ENCODE measurements around the gene ETV6. TPM values are rescaled to one million over a fixed set of nuclear protein-coding genes. Genes with fewer than 3 reads are reported as not detected.

ETV6 gene
- total RNA-seq, 2 donors from 2014 or later, result 102 to 110 TPM

GRCh38 chr12:11709513-11709912, 60.0 kb downstream of the ETV6 start:
- Mint-ChIP-seq H3K9me3 (no peaks in the 10 kb centered on the region), H3K4me1 (ENCODE audit: low read depth) (peaks cover 56% of the 10 kb centered on the region), H3K36me3 (ENCODE audit: insufficient read depth in 2 of 2) (peaks cover 2 to 11% of the 10 kb centered on the region in 2 donors)

GRCh38 chr12:11710431-11710830, 61.0 kb downstream of the ETV6 start:
- Mint-ChIP-seq H3K9me3 (no peaks in the 10 kb centered on the region), H3K4me1 (ENCODE audit: low read depth) (peaks cover 64% of the 10 kb centered on the region), H3K27me3 (ENCODE audit: low read depth) (no peaks in the 10 kb centered on the region), H3K27ac (no peak overlapping the region), H3K36me3 (ENCODE audit: insufficient read depth in 2 of 2) (peaks cover 4 to 18% of the 10 kb centered on the region in 2 donors), H3K4me3 (no peak overlapping the region)
- DNase-seq, result no peak
- ATAC-seq (replicated peaks in 1 of 2), result no peak

More at GRCh38 chr12:11709513-11709912, 60.0 kb downstream of the ETV6 start:
- ATAC-seq (replicated peaks in 1 of 2) (no peak), DNase-seq (no peak)
- Mint-ChIP-seq H3K4me3 (no peak overlapping the region), H3K27me3 (ENCODE audit: low read depth) (no peaks in the 10 kb centered on the region), H3K27ac (no peak overlapping the region)

- peaks cover 64% of the 10 kb centered on the region for H3K4me1 Mint-ChIP-seq (ENCODE audit: low read depth)
- ATAC-seq (replicated peaks in 1 of 2), result no peak
- no peaks in the 10 kb centered on the region for H3K27me3 Mint-ChIP-seq (ENCODE audit: low read depth)
- peaks cover 4 to 22% of the 10 kb centered on the region in 2 donors for H3K36me3 Mint-ChIP-seq (ENCODE audit: insufficient read depth in 2 of 2)
- H3K9me3 Mint-ChIP-seq, result no peaks in the 10 kb centered on the region
- H3K27ac Mint-ChIP-seq, result no peak overlapping the region
- H3K4me3 Mint-ChIP-seq, result no peak overlapping the region
- no peak for DNase-seq
These were observed 61.4 kb downstream of the ETV6 start for GRCh38 chr12:11710906-11711305.

- peaks cover 69% of the 10 kb centered on the region for H3K4me1 Mint-ChIP-seq (ENCODE audit: low read depth)
- no peaks in the 10 kb centered on the region for H3K27me3 Mint-ChIP-seq (ENCODE audit: low read depth)
- no peaks in the 10 kb centered on the region for H3K9me3 Mint-ChIP-seq
- ATAC-seq (replicated peaks in 1 of 2) (no peak), DNase-seq (no peak)
- H3K4me3 Mint-ChIP-seq, result peak overlapping the region in 1 of 2 donors; percentile 4
- peaks cover 4 to 25% of the 10 kb centered on the region in 2 donors for H3K36me3 Mint-ChIP-seq (ENCODE audit: insufficient read depth in 2 of 2)
- H3K27ac Mint-ChIP-seq, result peak overlapping the region; percentile 23
These were observed 62.3 kb downstream of the ETV6 start for GRCh38 chr12:11711651-11712327.

GRCh38 chr12:11712491-11712890, 63.0 kb downstream of the ETV6 start:
- H3K9me3 Mint-ChIP-seq, result no peaks in the 10 kb centered on the region
- H3K36me3 Mint-ChIP-seq (ENCODE audit: insufficient read depth in 2 of 2), result peaks cover 2 to 25% of the 10 kb centered on the region in 2 donors
- H3K27ac Mint-ChIP-seq, result no peak overlapping the region
- no peak for ATAC-seq (replicated peaks in 1 of 2)
- no peak overlapping the region for H3K4me3 Mint-ChIP-seq
- DNase-seq, result no peak
- H3K27me3 Mint-ChIP-seq (ENCODE audit: low read depth), result no peaks in the 10 kb centered on the region
- peaks cover 75% of the 10 kb centered on the region for H3K4me1 Mint-ChIP-seq (ENCODE audit: low read depth)

- Mint-ChIP-seq H3K4me1 (ENCODE audit: low read depth) (peaks cover 73% of the 10 kb centered on the region), H3K4me3 (peak overlapping the region; percentile 39 to 45), H3K36me3 (ENCODE audit: insufficient read depth in 2 of 2) (peaks cover 2 to 25% of the 10 kb centered on the region in 2 donors), H3K27me3 (ENCODE audit: low read depth) (no peaks in the 10 kb centered on the region), H3K9me3 (no peaks in the 10 kb centered on the region), H3K27ac (peak overlapping the region; percentile 16)
- no peak for DNase-seq
- ATAC-seq (replicated peaks in 1 of 2), result peak; percentile 60 to 79
These were observed 63.7 kb downstream of the ETV6 start for GRCh38 chr12:11713202-11713601.

GRCh38 chr12:11714626-11715025, 65.2 kb downstream of the ETV6 start:
- H3K4me3 Mint-ChIP-seq, result no peak overlapping the region
- H3K36me3 Mint-ChIP-seq (ENCODE audit: insufficient read depth in 2 of 2), result peaks cover 2 to 25% of the 10 kb centered on the region in 2 donors
- H3K27ac Mint-ChIP-seq, result no peak overlapping the region
- H3K27me3 Mint-ChIP-seq (ENCODE audit: low read depth), result no peaks in the 10 kb centered on the region
- DNase-seq (no peak), ATAC-seq (replicated peaks in 1 of 2) (no peak)
- H3K9me3 Mint-ChIP-seq, result no peaks in the 10 kb centered on the region
- peaks cover 72% of the 10 kb centered on the region for H3K4me1 Mint-ChIP-seq (ENCODE audit: low read depth)

GRCh38 chr12:11715621-11716020, 66.1 kb downstream of the ETV6 start:
- no peak for ATAC-seq (replicated peaks in 1 of 2)
- DNase-seq, result no peak
- no peaks in the 10 kb centered on the region for H3K9me3 Mint-ChIP-seq
- H3K4me3 Mint-ChIP-seq, result no peak overlapping the region
- no peak overlapping the region for H3K27ac Mint-ChIP-seq
- H3K36me3 Mint-ChIP-seq (ENCODE audit: insufficient read depth in 2 of 2), result peaks cover 2 to 25% of the 10 kb centered on the region in 2 donors
- no peaks in the 10 kb centered on the region for H3K27me3 Mint-ChIP-seq (ENCODE audit: low read depth)
- H3K4me1 Mint-ChIP-seq (ENCODE audit: low read depth), result peaks cover 82% of the 10 kb centered on the region

- Mint-ChIP-seq H3K36me3 (ENCODE audit: insufficient read depth in 2 of 2) (peaks cover 2 to 21% of the 10 kb centered on the region in 2 donors), H3K9me3 (no peaks in the 10 kb centered on the region), H3K27me3 (ENCODE audit: low read depth) (no peaks in the 10 kb centered on the region), H3K4me3 (no peak overlapping the region), H3K27ac (peak overlapping the region; percentile 11), H3K4me1 (ENCODE audit: low read depth) (peaks cover 74% of the 10 kb centered on the region)
- no peak for ATAC-seq (replicated peaks in 1 of 2)
- no peak for DNase-seq
These were observed 67.5 kb downstream of the ETV6 start for GRCh38 chr12:11716794-11717518.

- Mint-ChIP-seq H3K36me3 (ENCODE audit: insufficient read depth in 2 of 2) (peaks cover 2 to 19% of the 10 kb centered on the region in 2 donors), H3K4me1 (ENCODE audit: low read depth) (peaks cover 68% of the 10 kb centered on the region), H3K27me3 (ENCODE audit: low read depth) (no peaks in the 10 kb centered on the region), H3K4me3 (no peak overlapping the region), H3K9me3 (no peaks in the 10 kb centered on the region), H3K27ac (peak overlapping the region; percentile 22)
- no peak for DNase-seq
- no peak for ATAC-seq (replicated peaks in 1 of 2)
These were observed 68.1 kb downstream of the ETV6 start for GRCh38 chr12:11717519-11717961.

- Mint-ChIP-seq H3K27me3 (ENCODE audit: low read depth) (no peaks in the 10 kb centered on the region), H3K9me3 (no peaks in the 10 kb centered on the region), H3K4me1 (ENCODE audit: low read depth) (peaks cover 62% of the 10 kb centered on the region), H3K4me3 (no peak overlapping the region), H3K27ac (no peak overlapping the region), H3K36me3 (ENCODE audit: insufficient read depth in 2 of 2) (peaks cover 2 to 17% of the 10 kb centered on the region in 2 donors)
- no peak for DNase-seq
- ATAC-seq (replicated peaks in 1 of 2), result no peak
These were observed 68.6 kb downstream of the ETV6 start for GRCh38 chr12:11718105-11718504.

- DNase-seq, result no peak
- Mint-ChIP-seq H3K4me3 (peak overlapping the region; percentile 34 to 53), H3K27ac (no peak overlapping the region), H3K4me1 (ENCODE audit: low read depth) (peaks cover 61% of the 10 kb centered on the region), H3K36me3 (ENCODE audit: insufficient read depth in 2 of 2) (peaks cover 2 to 17% of the 10 kb centered on the region in 2 donors), H3K27me3 (ENCODE audit: low read depth) (no peaks in the 10 kb centered on the region), H3K9me3 (no peaks in the 10 kb centered on the region)
- ATAC-seq (replicated peaks in 1 of 2), result peak in 1 of 2 donors; percentile 22
These were observed 69.3 kb downstream of the ETV6 start for GRCh38 chr12:11718768-11719253.

- H3K9me3 Mint-ChIP-seq, result no peaks in the 10 kb centered on the region
- peak; percentile 41 to 42 for DNase-seq
- H3K27ac Mint-ChIP-seq, result no peak overlapping the region
These were observed 70.2 kb downstream of the ETV6 start for GRCh38 chr12:11719678-11720099.

More at GRCh38 chr12:11719678-11720099, 70.2 kb downstream of the ETV6 start:
- H3K36me3 Mint-ChIP-seq (ENCODE audit: insufficient read depth in 2 of 2), result peaks cover under 1 to 13% of the 10 kb centered on the region in 2 donors
- peak overlapping the region in 1 of 2 donors; percentile 29 for H3K4me3 Mint-ChIP-seq
- H3K27me3 Mint-ChIP-seq (ENCODE audit: low read depth), result no peaks in the 10 kb centered on the region
- ATAC-seq (replicated peaks in 1 of 2), result peak; percentile 76 to 89
- peaks cover 58% of the 10 kb centered on the region for H3K4me1 Mint-ChIP-seq (ENCODE audit: low read depth)

Data from activated T-cell treated with anti-CD3 and anti-CD28 coated beads, Interleukin-2, amount 50 U/mL, for 72 hours (primary cell).